Liver (tissue), 3 donors: Measurements from ENCODE around the gene ATP7B.

ENCODE experiments used
- ATF3 ChIP-seq: IDR thresholded peaks from 2 replicates; pipeline ENCODE4 v1.6.1; 2016; ENCODE audit warnings: antibody characterized with exemption
- CTCF ChIP-seq: fragments of 150-350 bp; IDR thresholded peaks from 2 replicates; pipeline ENCODE4 v1.5.1; 2017; ENCODE audit warnings: improper control_type of control experiment, low read depth, low read length; ENCODE audit not compliant: missing input control
- JUND ChIP-seq, 2 donors: IDR thresholded peaks; 2 replicates each; pipeline ENCODE4 v1.6.1; 2016; ENCODE audit warnings: antibody characterized with exemption in 2 of 2
- MAX ChIP-seq: IDR thresholded peaks from 2 replicates; pipeline ENCODE4 v1.6.1; 2016; ENCODE audit warnings: antibody characterized with exemption
- NR2F2 ChIP-seq: IDR thresholded peaks from 2 replicates; pipeline ENCODE4 v1.6.1; 2016; ENCODE audit warnings: antibody characterized with exemption
- RAD21 ChIP-seq, 2 donors: IDR thresholded peaks; 2 replicates each; pipeline ENCODE4 v1.6.1; 2016; ENCODE audit warnings: antibody characterized with exemption in 2 of 2, mild to moderate bottlenecking in 2 of 2
- SP1 ChIP-seq: IDR thresholded peaks from 2 replicates; pipeline ENCODE4 v1.6.1; 2018; ENCODE audit warnings: antibody characterized with exemption, mild to moderate bottlenecking
- TAF1 ChIP-seq: conservative IDR thresholded peaks from 2 replicates; pipeline ENCODE4 v1.6.1; 2016; ENCODE audit warnings: antibody characterized with exemption, mild to moderate bottlenecking
- YY1 ChIP-seq: IDR thresholded peaks from 2 replicates; pipeline ENCODE4 v1.6.1; 2016; ENCODE audit warnings: antibody characterized with exemption, mild to moderate bottlenecking
- donor health status: healthy.
- donor health status: healthy.

GRCh38 chr13:51993713-51994112, 17.5 kb downstream of the ATP7B start:
- TF ChIP-seq CTCF = no peak
- TF ChIP-seq MAX = no peak
- TF ChIP-seq RAD21 (IDR thresholded peaks at IDR 0.05) = no peak
- no peak for TF ChIP-seq TAF1
- no peak for TF ChIP-seq ATF3
- no peak for TF ChIP-seq YY1
- TF ChIP-seq JUND (IDR thresholded peaks at IDR 0.05) = no peak
- TF ChIP-seq NR2F2 = no peak
- no peak for TF ChIP-seq SP1
